HepG2 (cell line): ENCODE measurements around the gene PKD2L1.

Source experiments
- SATB2 ChIP-seq: sonication (generic); formaldehyde crosslinking; IDR thresholded peaks from 2 replicates; pipeline ENCODE4 v1.5.0; 2020; ENCODE audit warnings: missing genetic modification reagents
- ZBTB21 ChIP-seq: sonication (generic); formaldehyde crosslinking; IDR thresholded peaks from 2 replicates; pipeline ENCODE4 v1.4.0; 2020; ENCODE audit warnings: missing genetic modification reagents
- ZNF274 ChIP-seq: sonication (generic); formaldehyde crosslinking; IDR thresholded peaks from 2 replicates; pipeline ENCODE4 v1.5.1; 2020; ENCODE audit warnings: mild to moderate bottlenecking, missing genetic modification reagents
- ZNF709 ChIP-seq: sonication (generic); formaldehyde crosslinking; IDR thresholded peaks from 2 replicates; pipeline ENCODE4 v1.5.0; 2020; ENCODE audit warnings: mild to moderate bottlenecking, missing genetic modification reagents

DNA sequence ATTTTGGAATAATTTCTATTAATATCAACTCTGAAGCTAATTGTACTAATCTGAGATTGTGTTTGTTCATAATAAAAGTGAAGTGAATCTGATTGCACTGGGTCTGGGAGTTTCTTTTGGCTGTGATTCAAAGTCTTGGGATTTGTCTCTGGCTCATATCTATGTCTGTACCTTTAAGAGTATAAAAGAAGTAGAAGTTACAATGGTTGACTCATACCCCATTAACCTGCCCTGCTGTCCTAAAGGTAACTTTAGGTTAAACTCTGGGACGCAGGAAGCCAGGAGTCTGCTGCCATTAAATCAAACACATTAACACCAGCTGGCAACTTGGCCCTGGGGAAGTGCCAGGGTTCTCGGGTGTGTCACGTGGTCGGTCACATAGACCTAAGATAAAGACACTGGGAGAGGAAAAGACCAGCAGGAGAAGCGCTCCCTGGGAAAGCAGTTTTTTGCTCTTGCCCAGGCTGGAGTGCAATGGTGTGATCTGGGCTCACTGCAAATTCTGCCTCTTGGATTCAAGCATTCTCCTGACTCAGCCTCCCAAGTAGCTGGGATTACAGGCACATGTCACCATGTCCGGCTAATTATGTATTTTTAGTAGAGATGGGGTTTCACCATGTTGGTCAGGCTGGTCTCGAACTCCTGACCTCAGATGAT is 34.8 kb upstream of the PKD2L1 start:
- no peak for TF ChIP-seq SATB2 (CRISPR knock-in tag)
- no peak for TF ChIP-seq ZNF274
- no peak for TF ChIP-seq ZNF709
- TF ChIP-seq ZBTB21 (CRISPR knock-in tag): no peak
